ENCODE measurements around the gene MPP3. TPM values are rescaled to one million over a fixed set of nuclear protein-coding genes. Genes with fewer than 3 reads are reported as not detected.
"Not testable (repeated sequence)": the region's sequence is repeated elsewhere in the genome, so short reads cannot be mapped to it uniquely, and the experiment has no call there.

The MPP3 gene
- total RNA-seq, 1 donor from 2014 or later: 13.8 TPM

GRCh38 chr17:43842091-43842974, 9.4 kb upstream of the MPP3 start:
- intact Hi-C loops (cut with DNase I); ATAC-seq; DNase-seq (ENCODE audit: low spot score): not testable (repeated sequence)

GRCh38 chr17:43841282-43841681, 8.3 kb upstream of the MPP3 start:
- DNase-seq (ENCODE audit: low spot score) (no peak), ATAC-seq (no peak)
- intact Hi-C loops (cut with DNase I): no loop called here

GRCh38 chr17:43840814-43841213, 7.9 kb upstream of the MPP3 start:
- intact Hi-C loops (cut with DNase I): no loop called here
- DNase-seq (ENCODE audit: low spot score) (no peak), ATAC-seq (peak; percentile 26)

- ATAC-seq: no peak
- intact Hi-C loops (cut with DNase I): no loop called here
Observed at GRCh38 chr17:43839670-43840108, 6.7 kb upstream of the MPP3 start.

GRCh38 chr17:43834106-43834505, 1.2 kb upstream of the MPP3 start:
- peak; percentile 65 for ATAC-seq
- DNase-seq (ENCODE audit: low spot score): no peak
- intact Hi-C loops (cut with DNase I): no loop called here

More at GRCh38 chr17:43839670-43840108, 6.7 kb upstream of the MPP3 start:
- no peak for DNase-seq (ENCODE audit: low spot score)

- intact Hi-C loops (cut with DNase I): no loop called here
- ATAC-seq (peak; percentile 43), DNase-seq (ENCODE audit: low spot score) (peak; percentile 70)
Observed at GRCh38 chr17:43832168-43832975, 574 bp downstream of the MPP3 start.

GRCh38 chr17:43831633-43832032, 1.3 kb downstream of the MPP3 start:
- intact Hi-C loops (cut with DNase I): no loop called here
- DNase-seq (ENCODE audit: low spot score) (no peak), ATAC-seq (no peak)

- no peak for DNase-seq (ENCODE audit: low spot score)
- no peak for ATAC-seq
- intact Hi-C loops (cut with DNase I): no loop called here
Observed at GRCh38 chr17:43830510-43831140, 2.3 kb downstream of the MPP3 start.

GRCh38 chr17:43829738-43830137, 3.2 kb downstream of the MPP3 start:
- ATAC-seq (no peak), DNase-seq (ENCODE audit: low spot score) (no peak)
- intact Hi-C loops (cut with DNase I): no loop called here

- intact Hi-C loops (cut with DNase I): no loop called here
- no peak for ATAC-seq
- DNase-seq (ENCODE audit: low spot score): no peak
Observed at GRCh38 chr17:43827596-43827995, 5.3 kb downstream of the MPP3 start.

GRCh38 chr17:43826206-43826605, 6.7 kb downstream of the MPP3 start:
- no peak for ATAC-seq
- intact Hi-C loops (cut with DNase I): no loop called here
- DNase-seq (ENCODE audit: low spot score): no peak

GRCh38 chr17:43825567-43825966, 7.4 kb downstream of the MPP3 start:
- no peak for ATAC-seq
- DNase-seq (ENCODE audit: low spot score): no peak
- intact Hi-C loops (cut with DNase I): no loop called here

GRCh38 chr17:43823350-43824084, 9.4 kb downstream of the MPP3 start:
- ATAC-seq (no peak), DNase-seq (ENCODE audit: low spot score) (no peak)
- intact Hi-C loops (cut with DNase I): no loop called here

GRCh38 chr17:43822570-43823190, 10.3 kb downstream of the MPP3 start:
- ATAC-seq: no peak
- DNase-seq (ENCODE audit: low spot score): no peak
- intact Hi-C loops (cut with DNase I): no loop called here

- DNase-seq (ENCODE audit: low spot score) (no peak), ATAC-seq (no peak)
- intact Hi-C loops (cut with DNase I): no loop called here
Observed at GRCh38 chr17:43820759-43821158, 12.2 kb downstream of the MPP3 start.

GRCh38 chr17:43818966-43819365, 14.0 kb downstream of the MPP3 start:
- intact Hi-C loops (cut with DNase I): no loop called here
- DNase-seq (ENCODE audit: low spot score) (no peak), ATAC-seq (no peak)

- intact Hi-C loops (cut with DNase I): no loop called here
- no peak for DNase-seq (ENCODE audit: low spot score)
- ATAC-seq: no peak
Observed at GRCh38 chr17:43817826-43818225, 15.1 kb downstream of the MPP3 start.
